T follicular helper cell (primary cell): ENCODE results near the gene NOP56.
"Not testable (repeated sequence)": the region's sequence is repeated elsewhere in the genome, so short reads cannot be mapped to it uniquely, and the experiment has no call there.

ENCODE experiments used
- DNase-seq: peaks from one replicate; pipeline ENCODE4 v3.0.0-alpha.2; 2020; ENCODE audit warnings: low read depth

The NOP56 gene

DNA sequence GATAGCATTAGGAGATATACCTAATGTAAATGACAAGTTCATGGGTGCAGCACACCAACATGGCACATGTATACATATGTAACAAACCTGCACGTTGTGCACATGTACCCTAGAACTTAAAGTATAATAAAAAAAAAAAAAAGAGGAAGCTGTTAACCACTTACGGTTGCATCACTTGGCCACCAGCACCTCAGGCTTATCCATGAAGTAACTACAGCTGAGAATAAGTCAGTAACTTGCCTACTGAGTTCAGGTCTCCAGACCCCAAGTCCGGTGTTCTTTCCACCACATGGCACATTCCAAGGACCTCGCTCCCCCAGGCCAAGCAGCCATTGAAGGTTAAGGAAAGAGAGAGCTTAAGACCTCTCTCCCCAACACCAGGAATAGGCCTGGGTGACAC lies 32.4 kb downstream of the NOP56 start:
- DNase-seq: not testable (repeated sequence)

GRCh38 chr20:2687514-2687913 lies 35.1 kb downstream of the NOP56 start:
- DNase-seq: no peak

GRCh38 chr20:2688041-2688591 lies 35.7 kb downstream of the NOP56 start:
- peak; percentile 66 for DNase-seq

GRCh38 chr20:2690213-2690612 lies 37.8 kb downstream of the NOP56 start:
- no peak for DNase-seq

- no peak for DNase-seq
Observed at GRCh38 chr20:2690718-2691117, 38.3 kb downstream of the NOP56 start.

DNA sequence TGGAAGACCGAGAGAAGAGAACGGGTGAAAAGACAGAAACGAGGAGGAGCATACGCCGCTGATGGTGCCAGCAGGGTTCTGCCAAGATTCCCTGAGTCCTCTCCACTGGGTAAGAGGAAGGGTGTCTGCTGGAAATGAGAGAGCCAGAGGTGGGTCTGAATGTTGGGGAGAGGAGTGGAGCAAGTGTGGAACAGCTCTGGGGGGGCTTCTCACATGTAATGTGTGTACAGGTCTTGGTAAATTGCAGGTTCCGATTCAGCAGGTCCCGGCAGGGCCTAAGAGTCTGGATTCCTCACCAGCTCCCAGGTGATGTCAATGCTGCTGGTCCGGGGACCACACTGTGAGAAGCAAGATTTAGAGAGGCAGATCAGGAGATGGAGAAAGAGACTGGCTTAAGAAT lies 38.7 kb downstream of the NOP56 start:
- no peak for DNase-seq

- no peak for DNase-seq
Observed at GRCh38 chr20:2691663-2692035, 39.2 kb downstream of the NOP56 start.

DNA sequence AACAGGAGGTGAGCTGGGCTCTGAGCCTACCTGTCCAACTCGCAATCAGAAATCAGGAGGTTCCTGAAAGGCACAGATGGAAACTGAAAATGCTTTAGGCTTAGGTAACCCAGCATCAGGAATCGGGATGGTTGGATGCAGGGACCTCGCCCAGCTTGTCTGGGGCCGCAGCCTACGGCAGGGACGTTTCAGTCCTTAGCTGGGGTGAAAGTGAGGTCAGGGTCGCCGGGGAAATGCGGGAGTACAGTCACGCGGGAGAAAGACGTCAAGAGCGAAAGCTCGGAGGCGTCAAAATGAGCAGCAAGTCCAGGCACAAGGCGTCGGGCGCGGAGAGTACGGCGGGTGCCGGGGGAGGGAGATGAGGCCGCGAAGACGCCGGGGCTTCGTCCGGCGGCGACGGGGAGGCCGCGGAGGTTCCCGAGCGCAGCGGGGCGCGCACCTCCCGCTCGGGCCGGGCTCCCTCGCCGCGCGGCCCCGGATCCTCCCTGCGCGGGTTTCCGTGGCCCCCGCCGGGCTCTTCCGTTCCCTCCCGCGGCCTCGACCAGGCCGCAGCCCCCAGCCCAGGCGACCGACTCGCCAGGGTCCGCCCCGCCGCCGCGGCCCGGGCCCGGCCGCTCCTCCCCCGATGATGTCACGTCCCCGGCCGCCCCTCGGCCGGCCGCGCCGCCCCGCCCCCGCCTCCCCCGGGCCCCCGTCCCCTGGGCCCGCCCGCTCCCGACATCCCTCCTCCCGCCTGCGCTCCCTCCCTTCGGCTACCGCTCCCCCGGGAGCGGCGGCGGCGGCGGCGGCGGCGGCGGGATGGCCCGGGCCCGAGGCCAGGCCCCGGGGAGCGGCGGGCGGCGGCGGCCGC lies 39.8 kb downstream of the NOP56 start, which contains the start of gene EBF4:
Gene EBF4, plus strand, starts transcription at position 745 of the 850 bp plus-strand sequence. CDS start 866 bp downstream, outside the sequence.
- DNase-seq: no peak

DNA sequence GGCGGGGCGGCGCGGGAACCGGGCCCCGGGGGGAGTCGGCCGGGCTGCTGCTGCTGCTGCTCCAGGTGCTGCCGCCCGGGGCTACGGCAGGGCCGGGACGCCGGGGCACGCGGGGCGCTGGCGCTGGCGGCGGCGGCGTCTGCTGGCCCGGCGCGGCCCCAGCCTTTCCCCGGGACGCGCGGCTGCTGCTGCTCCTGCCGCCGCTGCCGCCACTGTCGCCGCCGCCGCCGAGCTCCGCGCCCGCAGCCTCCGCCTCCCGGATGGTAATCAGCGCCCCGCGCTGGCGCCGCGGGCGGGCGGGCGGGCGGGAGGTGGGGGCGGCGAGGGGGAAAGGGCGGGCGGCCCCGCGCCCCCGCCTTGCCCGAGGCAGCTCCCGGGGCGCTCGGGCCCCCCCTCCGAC lies 40.5 kb downstream of the NOP56 start:
- DNase-seq: no peak

GRCh38 chr20:2693286-2694007 lies 41.0 kb downstream of the NOP56 start:
- no peak for DNase-seq

GRCh38 chr20:2694008-2694471 lies 41.6 kb downstream of the NOP56 start:
- DNase-seq: no peak

DNA sequence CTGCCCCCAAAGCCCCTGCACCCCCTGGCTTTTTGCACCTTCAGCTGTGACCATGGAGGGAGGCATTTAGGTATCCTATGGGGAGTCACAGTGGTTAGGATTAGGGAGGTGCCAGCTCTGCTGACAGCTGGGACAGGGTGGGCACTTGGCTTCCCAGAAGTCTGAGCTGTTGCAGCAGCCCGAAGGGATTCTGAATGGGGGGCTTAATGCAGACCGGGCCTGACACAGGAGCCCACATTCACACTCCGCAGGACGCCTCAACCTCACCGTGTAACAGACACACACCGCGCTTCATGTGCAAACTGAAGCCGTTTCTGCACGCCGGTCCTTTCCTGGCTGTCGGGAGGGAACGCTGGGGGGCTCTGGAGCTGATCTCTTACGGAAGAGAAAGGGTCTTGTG lies 42.1 kb downstream of the NOP56 start:
- no peak for DNase-seq

DNA sequence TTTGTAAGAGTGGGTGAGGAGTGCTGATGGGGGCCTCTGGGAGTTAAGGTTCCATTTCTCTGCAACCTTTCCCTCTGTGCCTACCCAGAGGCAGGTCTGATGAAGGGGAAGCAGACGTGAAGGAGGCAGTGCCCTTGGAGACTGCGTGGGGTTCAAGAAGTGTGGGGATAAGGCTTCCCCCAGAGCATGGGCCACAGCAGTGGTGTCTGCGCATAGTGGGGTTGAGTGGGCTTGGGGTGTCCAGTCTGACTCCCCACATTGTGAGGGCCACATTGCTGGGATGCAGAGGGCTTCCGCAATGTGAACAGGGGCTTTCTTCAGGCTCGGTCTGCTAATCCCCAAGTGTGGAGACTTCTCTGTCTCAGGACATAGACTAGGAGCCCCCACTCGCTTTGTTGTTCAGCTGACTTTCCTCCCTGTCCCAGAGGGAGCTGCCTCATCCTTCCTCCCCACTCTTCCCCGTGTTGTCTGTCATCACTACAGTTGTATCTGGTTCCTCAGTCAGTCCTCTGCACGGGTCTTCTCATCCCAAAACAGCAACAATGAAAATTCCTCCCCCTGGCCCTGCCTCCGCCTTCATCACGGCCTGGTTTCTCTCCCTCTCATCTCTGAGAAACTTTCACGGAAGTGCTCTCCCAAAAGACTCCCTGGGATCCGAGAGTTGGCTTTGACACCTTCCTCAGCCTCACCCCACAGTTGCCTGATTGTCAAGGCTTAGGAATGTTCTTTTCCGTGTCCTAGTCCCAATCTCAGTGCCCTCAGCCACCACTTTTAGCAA lies 43.0 kb downstream of the NOP56 start:
- no peak for DNase-seq

- DNase-seq: not testable (repeated sequence)
Observed at GRCh38 chr20:2695984-2696525, 43.6 kb downstream of the NOP56 start.

DNA sequence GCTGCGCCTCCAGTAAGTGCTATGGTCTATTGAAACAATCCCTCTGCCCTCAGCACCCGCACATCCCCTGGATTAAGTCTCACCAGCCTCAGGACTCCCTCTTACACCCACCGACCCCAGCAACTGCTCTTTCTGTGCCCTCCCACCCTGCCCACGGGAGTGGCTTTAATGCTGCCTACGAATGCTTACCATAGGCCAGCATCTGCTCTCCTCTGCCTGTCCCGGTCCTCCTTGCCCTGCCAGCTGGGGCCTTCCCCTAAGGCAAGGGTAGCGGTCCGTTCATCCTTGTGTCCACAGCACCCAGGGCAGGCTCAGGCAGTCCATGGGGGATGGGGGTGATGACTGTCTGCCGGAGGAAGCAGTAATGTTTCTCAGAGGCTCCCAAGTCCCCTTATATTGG lies 44.2 kb downstream of the NOP56 start:
- no peak for DNase-seq

DNA sequence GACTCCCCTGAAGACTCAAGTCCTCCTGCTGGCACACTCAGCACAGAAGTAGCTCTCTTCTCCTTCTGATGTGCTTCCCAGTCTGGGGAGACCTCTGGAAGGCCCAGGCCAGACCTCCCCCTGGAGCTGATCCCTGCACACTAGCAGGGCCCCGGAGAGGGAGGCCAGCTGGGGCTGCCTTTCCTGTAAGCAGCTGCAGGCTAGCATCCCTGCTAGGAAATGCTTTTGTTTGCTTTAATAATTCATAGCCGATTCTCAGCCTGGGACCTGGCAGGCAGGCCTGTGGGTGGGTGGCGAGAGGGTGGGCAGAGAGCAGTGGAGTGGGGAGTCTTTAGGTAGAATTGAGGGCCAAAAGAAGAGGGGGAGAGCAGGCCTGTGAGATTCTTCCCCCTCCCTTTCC lies 45.3 kb downstream of the NOP56 start:
- no peak for DNase-seq

DNA sequence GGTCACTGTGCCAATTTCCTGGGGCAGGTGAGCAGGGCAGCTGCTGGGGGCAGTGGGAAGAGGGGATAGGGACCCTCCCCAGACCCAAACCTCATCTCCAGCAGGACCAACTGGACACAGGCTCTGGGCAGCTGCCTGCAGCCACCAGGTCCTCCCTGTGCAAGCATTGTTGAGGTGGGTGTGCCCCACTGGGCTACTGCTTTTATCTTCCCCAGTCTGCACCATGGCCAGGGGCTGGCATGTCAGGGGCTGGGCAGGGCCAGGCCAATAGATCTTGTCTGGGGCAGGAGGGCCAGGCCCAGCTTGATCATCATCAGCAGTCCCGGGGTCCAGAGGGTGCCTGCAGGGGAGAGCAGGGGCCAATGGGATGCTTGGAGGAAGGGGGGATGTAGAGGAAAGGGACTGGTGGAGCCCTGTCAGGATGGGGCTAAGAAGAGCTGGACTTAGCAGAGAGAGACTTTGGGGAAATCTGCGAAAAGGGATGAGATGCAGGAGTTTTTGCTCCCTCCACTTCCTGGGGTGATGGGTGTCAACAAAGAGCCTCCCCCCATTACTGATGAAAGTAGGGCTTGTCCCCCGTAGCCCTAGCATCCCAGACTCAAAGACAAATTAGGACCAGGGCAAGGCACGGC lies 45.9 kb downstream of the NOP56 start:
- no peak for DNase-seq

- no peak for DNase-seq
Observed at GRCh38 chr20:2698912-2699311, 46.5 kb downstream of the NOP56 start.

GRCh38 chr20:2699775-2700413 lies 47.5 kb downstream of the NOP56 start:
- DNase-seq: no peak

- DNase-seq: no peak
Observed at GRCh38 chr20:2700913-2701620, 48.6 kb downstream of the NOP56 start.
